Body of pancreas (tissue), 4 donors: ENCODE data around the gene ETFA. TPM values are rescaled to one million over a fixed set of nuclear protein-coding genes. Genes with fewer than 3 reads are reported as not detected.

Experiments
- ATAC-seq: fragments of 150-250 bp; one replicate; pipeline ENCODE4 v1.9.1; 2016
- DNase-seq, 4 donors: peaks; one replicate each; pipeline ENCODE4 v3.0.0-alpha.2; 2019
- H3K27ac ChIP-seq, 4 donors: fragments of 200-600 bp; sonication (generic); 1 replicate in 3 of 4; 2 replicates in 1 of 4; pipeline versions ENCODE4 v1.5.1 to v1.6.1; 2016 to 2019; ENCODE audit warnings: mild to moderate bottlenecking in 1 of 4, mixed read lengths in 1 of 4, moderate library complexity in 1 of 4
- H3K27me3 ChIP-seq, 2 donors: fragments of 200-600 bp; sonication (generic); one replicate each; pipeline ENCODE4 v1.6.0; 2016; ENCODE audit warnings: mild to moderate bottlenecking in 1 of 2
- H3K36me3 ChIP-seq, 2 donors: fragments of 200-600 bp; sonication (generic); replicated peaks in 1 of 2; 2 replicates each; pipeline ENCODE4 v1.5.1; 2016; ENCODE audit warnings: low read depth in 2 of 2; ENCODE audit not compliant: insufficient read depth in 1 of 2
- H3K4me1 ChIP-seq: fragments of 200-600 bp; sonication (generic); one replicate; pipeline ENCODE4 v1.6.0; 2016
- H3K4me3 ChIP-seq, 2 donors: fragments of 200-600 bp; sonication (generic); 1 replicate in 1 of 2; 2 replicates in 1 of 2; pipeline ENCODE4 v1.5.1; 2016 to 2019
- H3K9me3 ChIP-seq, 3 donors: fragments of 200-600 bp; sonication (generic); 1 replicate in 2 of 3; 2 replicates in 1 of 3; pipeline ENCODE4 v1.5.1; 2016
- POLR2A ChIP-seq, 3 donors: fragments of 450-650 bp; IDR thresholded peaks; one replicate each; pipeline ENCODE4 v1.6.1; 2016; ENCODE audit warnings: antibody characterized with exemption in 3 of 3, mild to moderate bottlenecking in 2 of 3
- WGBS, 2 donors: methylation state at CpG; one replicate each; pipeline ENCODE4 v1.1.5; 2017; 5-methylcytosine and 5-hydroxymethylcytosine counted together
- intact Hi-C: fragments of 100-400 bp; cut with DNase I; formaldehyde crosslinking; loops from one replicate; pipeline ENCODE4 v1.15.1; 2023
- total RNA-seq, 2 donors: library from RNA; depleted of rRNA; stranded (reverse); fragments of >200 nt; gene quantifications; one replicate each; pipeline ENCODE4 v1.1.0, GENCODE V29; 2016
- TF ChIP-seq, protein P1 (sequence below), 7 experiments: fragments of 450-650 bp in 4 of 7; fragments of 200-600 bp in 3 of 7; sonication (generic) in 3 of 7; IDR thresholded peaks; one replicate each; pipeline ENCODE4 v1.5.1; 2016 to 2019; ENCODE audit warnings: antibody characterized with exemption in 7 of 7

Gene ETFA
- 10 to 100 TPM; 38.6 to 62.8 TPM for total RNA-seq

DNA sequence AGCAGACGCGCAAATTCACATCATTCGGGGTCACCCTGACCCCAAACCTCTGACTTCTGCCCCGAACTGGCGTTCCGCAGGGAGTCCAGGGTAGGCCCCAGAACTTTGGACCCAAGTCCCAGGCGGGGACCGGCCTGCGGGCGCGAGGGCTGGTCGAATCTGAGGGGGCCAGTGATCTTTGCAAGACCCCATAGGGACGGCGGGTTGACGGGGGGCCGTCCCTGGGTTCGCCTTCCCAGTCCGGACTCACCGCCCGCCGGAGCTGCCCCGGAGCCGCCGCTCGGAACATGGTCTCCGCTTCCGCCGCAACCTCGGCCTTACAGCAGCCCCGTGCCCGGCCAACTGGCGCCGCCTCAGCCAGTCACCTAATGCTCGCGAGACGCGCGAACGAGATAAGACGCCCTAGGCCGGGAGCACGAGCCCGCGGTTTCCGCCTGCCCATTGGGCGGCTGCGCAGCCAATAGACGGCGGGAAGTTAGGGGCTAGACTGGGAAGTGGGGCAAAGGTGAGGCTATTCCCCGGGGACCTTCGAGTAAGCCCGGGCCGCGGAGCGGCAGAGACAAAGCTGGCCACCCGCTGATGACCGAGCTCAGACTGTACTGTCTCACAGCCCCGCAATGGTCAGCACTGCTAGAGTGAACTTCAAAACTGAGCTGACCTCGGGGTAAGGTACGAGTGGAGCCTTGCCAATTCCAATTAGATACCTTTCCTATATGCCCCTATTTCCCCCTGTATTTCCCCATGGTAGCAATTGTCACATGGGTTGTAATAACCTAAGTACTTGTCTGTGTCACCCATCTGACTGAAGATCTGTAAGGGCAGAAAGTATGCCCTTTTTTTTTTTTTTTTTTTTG, at the start of gene ETFA:
ETFA (minus strand) TSS at position 370 of the 854 bp plus-strand sequence; CDS start at position 289, 81 bp downstream.
- ATAC-seq (peak; percentile 99), DNase-seq (peak; percentile 97 to 98 (median 98))
- H3K36me3 ChIP-seq: no peaks in the 10 kb centered on the region
- peak within 1 kb of the TSS; percentile 82 to 89 (median 84) for H3K27ac ChIP-seq
- peak within 1 kb of the TSS; percentile 66 to 85 for H3K4me3 ChIP-seq
- TF ChIP-seq POLR2A (IDR thresholded peaks at IDR 0.05): peak; percentile 95 to 98 (median 96)
- TF ChIP-seq, protein P1, sequence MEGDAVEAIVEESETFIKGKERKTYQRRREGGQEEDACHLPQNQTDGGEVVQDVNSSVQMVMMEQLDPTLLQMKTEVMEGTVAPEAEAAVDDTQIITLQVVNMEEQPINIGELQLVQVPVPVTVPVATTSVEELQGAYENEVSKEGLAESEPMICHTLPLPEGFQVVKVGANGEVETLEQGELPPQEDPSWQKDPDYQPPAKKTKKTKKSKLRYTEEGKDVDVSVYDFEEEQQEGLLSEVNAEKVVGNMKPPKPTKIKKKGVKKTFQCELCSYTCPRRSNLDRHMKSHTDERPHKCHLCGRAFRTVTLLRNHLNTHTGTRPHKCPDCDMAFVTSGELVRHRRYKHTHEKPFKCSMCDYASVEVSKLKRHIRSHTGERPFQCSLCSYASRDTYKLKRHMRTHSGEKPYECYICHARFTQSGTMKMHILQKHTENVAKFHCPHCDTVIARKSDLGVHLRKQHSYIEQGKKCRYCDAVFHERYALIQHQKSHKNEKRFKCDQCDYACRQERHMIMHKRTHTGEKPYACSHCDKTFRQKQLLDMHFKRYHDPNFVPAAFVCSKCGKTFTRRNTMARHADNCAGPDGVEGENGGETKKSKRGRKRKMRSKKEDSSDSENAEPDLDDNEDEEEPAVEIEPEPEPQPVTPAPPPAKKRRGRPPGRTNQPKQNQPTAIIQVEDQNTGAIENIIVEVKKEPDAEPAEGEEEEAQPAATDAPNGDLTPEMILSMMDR (IDR thresholded peaks at IDR 0.05): no peak
- no peaks in the 10 kb centered on the region for H3K9me3 ChIP-seq
- 0 to 1% methylated on average over 5 to 60 of the region's 60 CpGs for WGBS, 2 donors
- intact Hi-C loops: no loop called here
- H3K4me1 ChIP-seq: peaks cover 32% of the 10 kb centered on the region
- no peaks in the 10 kb centered on the region for H3K27me3 ChIP-seq

GRCh38 chr15:76360416-76360815, 49.1 kb upstream of the ETFA start:
- WGBS, 2 donors: 86 to 100% methylated on average over 3 of the region's 3 CpGs
- TF ChIP-seq, protein P1 (IDR thresholded peaks at IDR 0.05): no peak
- no peak for TF ChIP-seq POLR2A (IDR thresholded peaks at IDR 0.05)
- no peaks in the 10 kb centered on the region for H3K9me3 ChIP-seq
- no peak overlapping the region for H3K4me3 ChIP-seq
- H3K4me1 ChIP-seq: no peaks in the 10 kb centered on the region
- H3K27me3 ChIP-seq: no peaks in the 10 kb centered on the region
- intact Hi-C loops: no loop called here
- ATAC-seq (no peak), DNase-seq (no peak)
- no peak overlapping the region for H3K27ac ChIP-seq
- no peaks in the 10 kb centered on the region for H3K36me3 ChIP-seq

DNA sequence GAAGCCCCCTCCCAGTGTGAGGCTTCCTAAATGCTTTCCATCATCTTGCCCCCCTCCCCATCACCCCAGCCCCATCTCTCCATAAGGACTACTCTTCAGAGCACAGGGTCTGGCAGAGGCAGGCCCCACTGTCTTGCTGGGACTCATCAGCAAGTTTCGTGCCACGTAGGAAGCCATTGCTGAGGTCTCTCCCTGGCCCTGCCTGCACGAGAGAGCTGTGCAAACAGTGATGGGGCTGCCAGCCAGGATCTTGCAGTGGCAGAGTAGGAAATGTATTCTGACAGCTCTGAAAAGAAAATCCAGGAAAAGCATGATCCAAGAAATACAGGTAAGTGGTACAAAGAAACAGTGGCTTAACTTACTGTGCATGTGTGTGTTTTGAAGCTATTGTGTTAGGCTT, 47.9 kb upstream of the ETFA start:
- Histone ChIP-seq H3K27me3 (no peaks in the 10 kb centered on the region), H3K36me3 (no peaks in the 10 kb centered on the region), H3K27ac (no peak overlapping the region), H3K4me3 (no peak overlapping the region), H3K4me1 (no peaks in the 10 kb centered on the region), H3K9me3 (no peaks in the 10 kb centered on the region)
- no peak for ATAC-seq
- intact Hi-C loops: no loop called here
- WGBS, 2 donors: 61 to 66% methylated on average over 3 of the region's 3 CpGs
- no peak for TF ChIP-seq POLR2A (IDR thresholded peaks at IDR 0.05)
- TF ChIP-seq, protein P1 (IDR thresholded peaks at IDR 0.05): no peak
- no peak for DNase-seq

DNA sequence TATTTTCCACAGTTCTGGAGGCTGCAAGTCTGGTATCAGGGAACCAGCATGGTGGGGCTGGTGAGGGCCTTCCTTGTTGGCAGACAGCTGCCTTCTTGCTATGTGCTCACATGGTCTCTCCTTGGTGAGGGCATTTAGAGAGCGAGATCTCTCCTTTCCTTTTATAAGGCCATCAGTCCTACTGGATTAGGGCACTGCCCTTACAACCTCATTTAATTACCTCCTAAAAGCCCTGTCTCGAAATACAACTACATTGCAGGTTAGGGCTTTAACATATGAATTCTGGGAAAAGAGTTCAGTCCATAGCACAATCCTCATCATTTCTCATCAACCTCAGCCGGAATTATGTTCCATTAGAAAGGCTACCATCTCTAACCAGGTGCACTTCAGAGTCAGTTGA, 47.2 kb upstream of the ETFA start:
- TF ChIP-seq POLR2A (IDR thresholded peaks at IDR 0.05): no peak
- TF ChIP-seq, protein P1 (IDR thresholded peaks at IDR 0.05): no peak
- intact Hi-C loops: no loop called here
- H3K36me3 ChIP-seq: no peaks in the 10 kb centered on the region
- no peaks in the 10 kb centered on the region for H3K27me3 ChIP-seq
- no peak for ATAC-seq
- no peaks in the 10 kb centered on the region for H3K4me1 ChIP-seq
- H3K9me3 ChIP-seq: no peaks in the 10 kb centered on the region
- 94 to 97% methylated on average over 3 of the region's 3 CpGs for WGBS, 2 donors
- no peak overlapping the region for H3K27ac ChIP-seq
- DNase-seq: no peak
- H3K4me3 ChIP-seq: no peak overlapping the region
